ENCODE data around the gene GABRG3.

The GABRG3 gene

DNA sequence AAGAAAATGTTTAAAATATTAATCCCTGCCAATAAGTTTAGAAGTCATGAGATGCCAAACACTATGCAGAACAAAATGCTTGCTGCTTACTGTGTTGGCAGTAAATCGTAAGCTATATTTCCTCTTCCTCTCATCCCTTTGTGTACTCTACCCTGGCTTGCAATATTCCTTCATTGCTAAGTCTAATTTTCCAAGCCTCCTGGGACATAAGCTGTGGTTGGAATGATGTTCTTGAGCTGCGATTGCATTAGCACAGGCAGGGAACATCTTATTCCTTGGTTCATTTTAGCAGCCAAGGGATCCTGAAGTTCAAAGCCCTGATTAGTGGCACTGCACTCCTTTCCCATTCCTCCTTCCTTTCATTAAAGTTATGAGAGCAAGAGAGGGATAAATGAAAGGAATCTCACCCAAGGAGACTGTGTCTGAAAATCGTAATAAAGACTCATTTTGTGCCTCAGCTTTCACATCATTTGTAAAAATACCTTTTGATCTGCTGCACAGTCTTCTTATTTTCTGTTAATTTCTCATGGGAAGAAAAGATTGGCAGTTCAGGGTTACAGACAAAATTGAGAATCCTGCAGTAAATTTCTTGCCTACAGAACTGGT, 592.9 kb downstream of the GABRG3 start:
- DNase-seq (ENCODE audit: low read depth in 2 of 2, low spot score in 1 of 2): no peak

DNA sequence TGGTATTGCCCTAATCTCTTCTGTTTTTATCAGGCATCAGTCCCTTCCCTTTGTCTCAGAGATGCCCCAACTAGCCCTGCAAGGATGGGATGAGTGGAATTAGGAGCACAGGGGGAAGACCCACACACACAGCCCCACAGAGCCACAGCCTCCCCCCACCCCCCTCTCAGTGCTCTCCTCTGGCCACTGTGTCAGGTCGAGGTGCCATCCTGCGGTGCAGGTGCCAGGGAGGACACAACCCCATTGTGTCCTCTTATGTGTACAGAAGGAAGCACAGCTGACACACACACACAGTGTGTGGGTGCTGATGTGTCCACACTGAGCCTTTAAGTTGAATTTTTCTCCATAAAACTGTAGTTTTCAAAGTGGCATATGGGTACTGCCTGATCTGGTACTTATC, 593.7 kb downstream of the GABRG3 start:
- DNase-seq (ENCODE audit: low read depth in 2 of 2, low spot score in 1 of 2): no peak

- DNase-seq (ENCODE audit: low read depth in 2 of 2, low spot score in 1 of 2): no peak
Measured at GRCh38 chr15:27570746-27571145, 599.8 kb downstream of the GABRG3 start.

- no peak for DNase-seq (ENCODE audit: low read depth in 2 of 2, low spot score in 1 of 2)
Measured at GRCh38 chr15:27573805-27574485, 603.0 kb downstream of the GABRG3 start.

DNA sequence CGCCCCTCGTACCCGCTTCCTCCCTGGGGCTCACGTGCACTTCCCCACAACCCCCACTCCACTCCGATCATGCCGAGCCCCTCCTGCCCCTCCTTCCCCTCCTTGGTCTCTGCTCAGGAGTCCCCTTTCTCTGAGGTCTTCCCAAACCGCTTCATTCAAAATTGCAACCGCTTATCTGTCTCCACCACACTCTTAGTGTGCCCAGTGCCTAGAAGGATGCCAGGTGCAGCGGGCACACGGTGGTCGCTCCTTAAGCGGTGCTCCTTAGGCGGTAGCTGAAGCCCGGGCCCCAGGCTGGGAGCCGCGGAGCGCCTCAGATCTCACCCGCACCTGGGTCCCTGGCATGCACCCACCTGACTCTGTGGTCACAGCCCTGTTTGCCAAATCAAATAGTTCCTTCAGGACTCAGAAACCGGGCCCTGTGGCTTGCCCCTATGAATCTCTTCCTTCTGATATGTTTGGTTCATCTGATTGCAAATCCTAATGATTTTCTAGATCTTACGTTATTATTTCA, 603.6 kb downstream of the GABRG3 start:
- DNase-seq (ENCODE audit: low read depth in 2 of 2, low spot score in 1 of 2): no peak

DNA sequence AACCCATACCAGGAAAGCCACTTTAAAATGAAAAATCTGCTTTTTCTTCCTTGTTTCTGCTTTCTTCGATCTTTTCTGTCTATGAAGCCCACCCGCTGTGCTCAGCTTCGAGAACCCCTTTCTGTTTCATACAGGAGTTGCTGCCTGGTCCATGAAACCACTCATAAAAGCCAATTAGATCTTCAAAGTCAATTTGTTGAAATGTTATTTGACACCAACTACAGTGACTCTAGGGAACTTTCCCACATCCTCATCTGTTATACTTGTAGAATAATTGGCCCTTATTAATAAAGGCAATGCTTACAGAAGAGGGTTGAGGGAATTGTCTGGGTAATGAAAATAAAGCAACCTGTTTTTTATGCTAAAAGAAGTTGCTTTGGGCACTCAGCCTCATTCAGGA, 604.5 kb downstream of the GABRG3 start:
- no peak for DNase-seq (ENCODE audit: low read depth in 2 of 2, low spot score in 1 of 2)

GRCh38 chr15:27576576-27576975, 605.6 kb downstream of the GABRG3 start:
- DNase-seq (ENCODE audit: low read depth in 2 of 2, low spot score in 1 of 2): no peak

GRCh38 chr15:27579738-27580137, 608.8 kb downstream of the GABRG3 start:
- no peak for DNase-seq (ENCODE audit: low read depth in 2 of 2, low spot score in 1 of 2)

DNA sequence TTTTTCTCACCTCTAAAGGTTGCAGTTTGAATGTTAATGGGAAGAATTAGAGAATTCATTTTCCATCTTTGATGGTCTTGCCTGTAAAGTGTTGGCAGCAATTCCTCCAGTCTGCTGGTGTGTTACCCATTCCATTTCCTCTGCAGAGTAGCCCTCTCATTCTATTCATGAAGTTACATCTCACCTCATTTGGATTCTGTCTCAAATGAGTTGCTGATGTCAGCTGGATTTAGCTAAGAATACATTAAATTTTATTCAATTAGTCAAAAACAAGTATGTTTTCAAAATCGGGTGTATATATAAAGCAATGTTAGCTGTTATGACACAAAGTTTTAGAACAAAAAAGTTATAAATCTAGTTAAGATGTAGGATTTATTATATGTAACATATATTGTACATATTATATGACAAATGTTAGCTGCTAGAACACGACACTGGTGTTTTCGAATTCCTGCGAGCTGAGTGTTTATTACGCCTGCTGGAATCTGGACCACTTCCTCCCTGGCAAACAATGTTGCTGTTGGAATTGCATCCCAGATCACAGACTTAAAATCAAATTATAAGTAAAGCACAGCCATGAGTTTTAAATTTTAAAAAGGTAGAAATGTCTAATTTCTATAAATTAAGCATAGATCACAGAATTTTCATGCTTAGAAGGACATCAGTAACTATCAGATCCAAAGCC, 611.9 kb downstream of the GABRG3 start:
- DNase-seq (ENCODE audit: low read depth in 2 of 2, low spot score in 1 of 2): no peak

DNA sequence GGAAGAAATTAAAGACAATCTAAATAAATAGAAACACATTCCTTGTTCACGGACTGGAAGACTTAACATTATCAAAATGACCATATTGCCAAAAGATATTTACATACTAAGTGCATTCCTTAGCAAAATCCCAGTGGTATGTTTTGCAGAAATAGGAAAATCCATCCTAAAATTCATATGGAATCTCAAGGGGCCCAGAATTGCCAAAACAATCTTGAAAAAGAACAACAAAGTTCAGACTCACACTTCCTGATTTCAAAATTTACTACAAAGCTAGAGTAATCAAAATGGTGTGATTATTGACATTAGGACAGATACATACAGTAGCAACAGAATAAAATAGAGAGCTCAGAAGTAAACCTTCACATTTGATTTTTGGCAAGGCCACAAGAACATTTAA, 612.7 kb downstream of the GABRG3 start:
- no peak for DNase-seq (ENCODE audit: low read depth in 2 of 2, low spot score in 1 of 2)

DNA sequence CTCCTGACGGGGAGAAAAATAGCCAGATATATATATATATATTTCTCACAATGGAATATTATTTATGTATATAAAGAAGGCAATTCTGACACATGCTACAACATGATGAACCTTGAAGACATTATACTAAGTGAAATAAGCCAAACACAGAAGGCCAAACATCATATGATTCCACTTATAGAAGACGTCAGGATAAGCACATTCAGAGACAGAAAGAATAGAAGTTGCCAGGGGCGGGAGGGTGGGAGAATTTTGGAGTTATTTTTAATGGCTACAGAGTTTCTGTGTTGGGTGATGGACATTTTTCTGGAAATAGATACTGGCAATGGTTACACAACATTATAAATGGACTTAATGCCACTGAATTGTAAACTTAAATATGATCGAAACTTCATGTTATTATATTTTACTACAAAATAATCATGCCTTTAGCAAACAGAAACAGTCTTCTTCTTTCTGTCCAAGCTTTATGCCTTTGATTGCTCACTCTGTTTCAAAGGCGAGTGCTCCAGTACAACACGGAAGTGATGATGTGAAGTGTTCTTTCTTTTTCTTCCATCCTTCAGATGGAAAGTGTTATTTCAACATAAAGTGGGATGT, 614.2 kb downstream of the GABRG3 start:
- DNase-seq (ENCODE audit: low read depth in 2 of 2, low spot score in 1 of 2): no peak

DNA sequence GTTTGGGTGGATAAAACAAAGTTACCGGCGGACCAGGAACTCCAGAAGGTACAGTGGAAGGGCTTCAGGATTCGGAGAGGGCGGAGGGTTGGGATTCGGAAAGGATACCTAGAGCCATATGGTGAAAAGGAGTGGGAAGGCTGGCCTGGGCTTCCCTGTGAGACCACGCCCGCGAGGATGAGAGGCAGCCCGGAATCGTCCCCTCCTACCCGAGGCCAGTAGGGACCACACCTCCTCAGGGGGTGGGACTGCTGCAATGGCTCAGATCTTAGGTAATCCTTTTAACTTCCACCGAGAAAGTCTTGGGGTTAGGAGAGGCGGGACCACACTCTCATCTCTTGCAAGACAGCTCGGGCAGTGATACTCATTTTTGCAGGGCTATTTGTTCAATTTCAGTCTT, 616.8 kb downstream of the GABRG3 start:
- DNase-seq (ENCODE audit: low read depth in 2 of 2, low spot score in 1 of 2): no peak

- DNase-seq (ENCODE audit: low read depth in 2 of 2, low spot score in 1 of 2): no peak
Measured at GRCh38 chr15:27589260-27589659, 618.3 kb downstream of the GABRG3 start.

DNA sequence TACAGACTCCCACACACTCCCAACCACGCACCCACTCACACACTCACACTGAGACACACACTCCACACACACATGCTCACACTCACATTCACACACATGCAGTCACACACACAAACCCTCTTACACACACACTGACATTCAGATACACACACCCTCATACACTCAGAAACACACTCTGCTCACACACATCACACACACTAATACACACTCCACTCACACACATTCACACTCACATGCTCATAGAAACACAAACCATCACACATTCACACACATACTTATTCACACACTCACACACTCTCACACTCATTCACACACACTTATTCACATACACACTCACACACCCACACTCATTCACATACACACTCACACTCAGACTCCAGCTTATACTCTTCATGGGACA, 618.8 kb downstream of the GABRG3 start:
- DNase-seq (ENCODE audit: low read depth in 2 of 2, low spot score in 1 of 2): no peak

Data from stimulated activated CD8-positive, alpha-beta memory T cell treated with anti-CD3 and anti-CD28 coated beads, Interleukin-4, amount 100 ng/mL, for 4 hours (primary cell).